RWPE1 (cell line): ENCODE data around the gene DNAAF5.
A peak's percentile ranks its signal among the peaks of the same experiment; 100 is the strongest.

Experiments
- CTCF ChIA-PET: fragments of 350-600 bp; sonication (Branson Sonifier 250); formaldehyde crosslinking; extraction: SDS; loops from one replicate; lab custom pipeline; 2021; lab: Yijun Ruan, JAX
- POLR2A ChIA-PET: fragments of 400-600 bp; formaldehyde crosslinking; extraction: SDS; loops from one replicate; lab custom pipeline; 2020; ENCODE audit warnings: antibody characterized with exemption; ENCODE audit not compliant: low non-redundant PET; lab: Yijun Ruan, JAX
- DNase-seq: peaks from one replicate; pipeline ENCODE4 v3.0.0; 2012; ENCODE audit warnings: low spot score
- H3K27ac ChIP-seq: fragments of 450-650 bp; 2 replicates; pipeline ENCODE4 v1.5.1; 2017
- CTCF ChIP-seq: fragments of 450-650 bp; conservative IDR thresholded peaks from 2 replicates; pipeline ENCODE4 v1.5.1; 2017; ENCODE audit warnings: low read depth, mild to moderate bottlenecking

Gene DNAAF5

DNA sequence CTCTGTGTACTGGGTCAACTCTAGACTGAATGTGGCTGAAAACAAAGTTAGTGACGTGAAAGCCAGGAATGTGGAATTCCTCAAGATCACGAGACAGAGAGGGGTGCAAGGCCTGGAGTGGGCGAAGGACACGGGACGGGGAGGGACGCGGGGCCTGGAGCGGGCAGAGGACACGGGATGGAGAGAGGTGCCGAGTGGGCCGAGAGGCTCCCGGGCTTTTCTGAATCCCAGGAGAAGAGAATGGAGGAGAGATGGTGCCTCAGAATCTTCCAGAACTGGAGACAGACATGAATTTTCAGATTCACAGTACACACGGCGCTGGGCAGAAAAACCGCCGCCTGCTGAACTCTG lies 51.2 kb downstream of the DNAAF5 start:
- no peak for DNase-seq
- peak overlapping the region; percentile 36 for H3K27ac ChIP-seq
- ChIA-PET CTCF (no interaction called here), POLR2A (no interaction called here)
- no peak for TF ChIP-seq CTCF

DNA sequence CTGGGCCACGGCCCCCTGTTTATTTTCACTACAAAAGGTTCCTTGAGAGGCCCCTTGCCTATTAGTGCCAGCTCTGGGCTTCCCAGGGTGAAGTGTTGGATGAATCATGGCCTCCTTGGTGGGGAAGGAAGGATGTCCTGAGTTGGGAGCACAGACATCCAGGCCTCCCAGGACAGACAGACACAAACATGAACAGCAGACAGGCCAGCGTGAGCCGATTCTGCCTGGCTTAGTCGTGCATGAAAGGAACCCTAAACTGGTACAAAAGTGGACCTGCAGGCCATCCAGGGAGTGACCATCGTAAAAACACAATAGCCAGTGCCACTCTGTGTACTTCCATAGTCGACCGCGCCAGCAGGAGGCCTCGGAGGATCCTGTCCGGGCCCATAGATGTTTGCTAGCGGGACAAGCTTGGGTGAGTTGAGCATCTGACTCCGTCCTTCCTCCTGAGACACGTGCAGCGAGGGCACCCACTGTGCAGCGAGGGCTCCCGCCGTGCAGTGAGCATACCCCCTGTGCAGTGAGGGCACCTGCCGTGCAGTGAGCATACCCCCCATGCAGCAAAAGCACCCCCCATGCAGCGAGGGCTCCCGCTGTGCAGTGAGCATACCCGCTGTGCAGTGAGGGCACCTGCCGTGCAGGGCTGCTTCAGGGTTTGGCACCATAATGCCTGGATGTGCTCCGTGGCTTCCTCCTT lies 51.9 kb downstream of the DNAAF5 start:
- no peak for TF ChIP-seq CTCF
- ChIA-PET CTCF (no interaction called here), POLR2A (no interaction called here)
- peak overlapping the region; percentile 36 for H3K27ac ChIP-seq
- no peak for DNase-seq

DNA sequence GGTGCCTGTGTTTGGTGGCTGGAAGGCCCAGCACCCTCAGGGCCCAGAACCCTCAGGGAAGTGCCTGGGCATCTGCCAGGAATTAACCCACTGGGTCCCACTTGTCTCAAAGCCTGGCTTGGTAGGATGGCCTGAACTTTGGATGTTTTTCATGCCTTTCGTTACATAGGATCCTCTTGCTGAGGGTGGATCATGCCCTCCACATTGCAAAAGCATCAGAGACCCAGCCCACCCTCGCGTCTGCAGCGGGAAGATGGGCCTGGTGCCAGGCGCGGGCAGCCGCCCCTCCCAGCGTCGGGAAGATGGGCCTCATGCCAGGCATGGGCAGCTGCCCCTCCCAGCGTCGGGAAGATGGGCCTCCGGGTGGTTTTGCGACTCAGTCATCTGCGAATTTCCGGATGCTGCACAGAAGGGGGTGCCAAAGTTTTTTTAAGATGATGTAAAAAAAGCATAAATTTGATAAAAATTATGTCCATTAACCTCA lies 52.5 kb downstream of the DNAAF5 start:
- ChIA-PET POLR2A (no interaction called here), CTCF (no interaction called here)
- no peak for DNase-seq
- H3K27ac ChIP-seq: peak overlapping the region; percentile 36
- TF ChIP-seq CTCF: no peak

DNA sequence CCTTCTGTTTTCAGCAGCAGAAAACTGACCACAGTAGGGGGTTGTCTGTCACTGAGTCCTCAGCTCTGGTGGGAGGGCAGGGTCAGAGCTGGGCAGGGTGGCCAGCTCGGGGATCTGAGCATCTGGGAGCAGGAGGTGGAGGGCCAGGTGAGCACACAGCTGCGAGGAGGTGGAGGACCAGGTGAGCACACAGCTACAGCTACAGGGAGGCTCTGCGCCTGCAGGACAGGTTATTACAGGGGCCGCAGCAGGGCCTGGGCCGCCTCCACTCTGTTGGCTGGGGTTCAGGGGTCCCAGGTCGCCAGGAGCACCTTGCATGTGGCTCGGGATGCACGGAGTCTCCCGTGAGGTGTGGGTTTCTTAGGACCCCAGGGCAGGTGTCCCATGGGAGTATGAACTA lies 53.0 kb downstream of the DNAAF5 start:
- TF ChIP-seq CTCF: no peak
- DNase-seq: no peak
- peak overlapping the region; percentile 36 for H3K27ac ChIP-seq
- ChIA-PET CTCF (interaction anchor here (0.7 to 1.0 kb wide), 2 partner anchors 8 to 458 kb away, joined by 3 read pairs; no protein-coding TSS in a partner anchor), POLR2A (no interaction called here)

DNA sequence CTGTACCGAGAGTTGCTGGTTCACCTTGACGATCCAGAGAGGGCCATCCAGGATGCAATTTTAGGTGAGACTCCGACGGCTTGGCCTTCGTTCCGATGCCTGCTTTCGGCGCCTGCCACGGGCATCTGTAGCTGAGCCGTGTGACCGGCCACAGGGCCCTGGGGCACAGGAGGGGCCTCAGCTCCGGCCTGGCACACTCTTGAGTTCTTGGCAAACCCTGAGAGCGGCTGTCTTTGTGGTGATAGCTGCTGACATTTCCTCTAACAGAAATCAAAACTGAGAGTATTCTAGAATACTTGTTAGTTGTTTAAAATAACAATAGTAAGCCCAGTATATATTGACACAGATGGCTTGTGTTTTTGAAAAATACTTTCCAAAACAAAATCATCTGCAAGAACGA lies 53.6 kb downstream of the DNAAF5 start:
- peak overlapping the region; percentile 36 for H3K27ac ChIP-seq
- TF ChIP-seq CTCF: no peak
- no peak for DNase-seq
- POLR2A ChIA-PET: no interaction called here
- CTCF ChIA-PET: interaction anchor here (0.7 to 1.0 kb wide), 2 partner anchors 9 to 458 kb away, joined by 3 read pairs; no protein-coding TSS in a partner anchor

GRCh38 chr7:780516-780915 lies 54.0 kb downstream of the DNAAF5 start:
- POLR2A ChIA-PET: no interaction called here
- CTCF ChIA-PET: interaction anchor here (1.0 kb wide), 1 partner anchor 9 kb away, joined by 3 read pairs; no protein-coding TSS in a partner anchor
- H3K27ac ChIP-seq: 0 out of 2 replicates have a peak overlapping the region, but pooled peaks have one; percentile 36
- DNase-seq: no peak
- no peak for TF ChIP-seq CTCF
